Type B pancreatic cell (in vitro differentiated cells): Measurements from ENCODE around the gene HIPK4. TPM values are rescaled to one million over a fixed set of nuclear protein-coding genes. Genes with fewer than 3 reads are reported as not detected.

Experiments
- DNase-seq: peaks from one replicate; pipeline ENCODE4 v3.0.0; 2021; ENCODE audit warnings: mixed read lengths; ENCODE audit not compliant: unreplicated experiment; ENCODE audit errors: extremely low spot score
- H3K27ac Mint-ChIP-seq: 2 replicates; pipeline ENCODE4 v1.8.0; 2021; ENCODE audit warnings: mild to moderate bottlenecking, mixed read lengths
- H3K27me3 Mint-ChIP-seq: 2 replicates; pipeline ENCODE4 v1.8.0; 2021; ENCODE audit warnings: mixed read lengths
- H3K36me3 Mint-ChIP-seq: 2 replicates; pipeline ENCODE4 v1.8.0; 2021; ENCODE audit warnings: mixed read lengths
- H3K4me1 Mint-ChIP-seq: one replicate; pipeline ENCODE4 v1.8.0; 2021; ENCODE audit warnings: mixed read lengths; ENCODE audit not compliant: unreplicated experiment
- H3K4me3 Mint-ChIP-seq: 2 replicates; pipeline ENCODE4 v1.8.0; 2021; ENCODE audit warnings: mild to moderate bottlenecking, mixed read lengths
- H3K9me3 Mint-ChIP-seq: 2 replicates; pipeline ENCODE4 v1.8.0; 2021; ENCODE audit warnings: mixed read lengths
- total RNA-seq: library from RNA; stranded (reverse); gene quantifications from 2 replicates; pipeline ENCODE4 v1.2.1, GENCODE V29; 2021; ENCODE audit warnings: low replicate concordance
- TF ChIP-seq, protein P1 (sequence below): fragments of 200-600 bp; sonication (generic); conservative IDR thresholded peaks from 2 replicates; pipeline ENCODE4 v1.5.0; 2021; ENCODE audit warnings: antibody characterized with exemption, mild to moderate bottlenecking

The HIPK4 gene
- total RNA-seq, 1 donor from 2014 or later = not detected

GRCh38 chr19:40418040-40418439 is 28.1 kb upstream of the HIPK4 start:
- peaks cover 22% of the 10 kb centered on the region for H3K4me1 Mint-ChIP-seq
- TF ChIP-seq, protein P1, sequence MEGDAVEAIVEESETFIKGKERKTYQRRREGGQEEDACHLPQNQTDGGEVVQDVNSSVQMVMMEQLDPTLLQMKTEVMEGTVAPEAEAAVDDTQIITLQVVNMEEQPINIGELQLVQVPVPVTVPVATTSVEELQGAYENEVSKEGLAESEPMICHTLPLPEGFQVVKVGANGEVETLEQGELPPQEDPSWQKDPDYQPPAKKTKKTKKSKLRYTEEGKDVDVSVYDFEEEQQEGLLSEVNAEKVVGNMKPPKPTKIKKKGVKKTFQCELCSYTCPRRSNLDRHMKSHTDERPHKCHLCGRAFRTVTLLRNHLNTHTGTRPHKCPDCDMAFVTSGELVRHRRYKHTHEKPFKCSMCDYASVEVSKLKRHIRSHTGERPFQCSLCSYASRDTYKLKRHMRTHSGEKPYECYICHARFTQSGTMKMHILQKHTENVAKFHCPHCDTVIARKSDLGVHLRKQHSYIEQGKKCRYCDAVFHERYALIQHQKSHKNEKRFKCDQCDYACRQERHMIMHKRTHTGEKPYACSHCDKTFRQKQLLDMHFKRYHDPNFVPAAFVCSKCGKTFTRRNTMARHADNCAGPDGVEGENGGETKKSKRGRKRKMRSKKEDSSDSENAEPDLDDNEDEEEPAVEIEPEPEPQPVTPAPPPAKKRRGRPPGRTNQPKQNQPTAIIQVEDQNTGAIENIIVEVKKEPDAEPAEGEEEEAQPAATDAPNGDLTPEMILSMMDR = no peak
- H3K36me3 Mint-ChIP-seq = no peaks in the 10 kb centered on the region
- H3K9me3 Mint-ChIP-seq = no peaks in the 10 kb centered on the region
- no peaks in the 10 kb centered on the region for H3K27me3 Mint-ChIP-seq
- peak overlapping the region; percentile 19 for H3K27ac Mint-ChIP-seq
- no peak for DNase-seq
- no peak overlapping the region for H3K4me3 Mint-ChIP-seq

- Mint-ChIP-seq H3K27ac (no peak overlapping the region), H3K36me3 (no peaks in the 10 kb centered on the region), H3K9me3 (no peaks in the 10 kb centered on the region), H3K4me1 (peaks cover 22% of the 10 kb centered on the region), H3K27me3 (no peaks in the 10 kb centered on the region), H3K4me3 (no peak overlapping the region)
- TF ChIP-seq, protein P1 = no peak
- DNase-seq = no peak
These were observed 27.6 kb upstream of the HIPK4 start for GRCh38 chr19:40417643-40417981.

DNA sequence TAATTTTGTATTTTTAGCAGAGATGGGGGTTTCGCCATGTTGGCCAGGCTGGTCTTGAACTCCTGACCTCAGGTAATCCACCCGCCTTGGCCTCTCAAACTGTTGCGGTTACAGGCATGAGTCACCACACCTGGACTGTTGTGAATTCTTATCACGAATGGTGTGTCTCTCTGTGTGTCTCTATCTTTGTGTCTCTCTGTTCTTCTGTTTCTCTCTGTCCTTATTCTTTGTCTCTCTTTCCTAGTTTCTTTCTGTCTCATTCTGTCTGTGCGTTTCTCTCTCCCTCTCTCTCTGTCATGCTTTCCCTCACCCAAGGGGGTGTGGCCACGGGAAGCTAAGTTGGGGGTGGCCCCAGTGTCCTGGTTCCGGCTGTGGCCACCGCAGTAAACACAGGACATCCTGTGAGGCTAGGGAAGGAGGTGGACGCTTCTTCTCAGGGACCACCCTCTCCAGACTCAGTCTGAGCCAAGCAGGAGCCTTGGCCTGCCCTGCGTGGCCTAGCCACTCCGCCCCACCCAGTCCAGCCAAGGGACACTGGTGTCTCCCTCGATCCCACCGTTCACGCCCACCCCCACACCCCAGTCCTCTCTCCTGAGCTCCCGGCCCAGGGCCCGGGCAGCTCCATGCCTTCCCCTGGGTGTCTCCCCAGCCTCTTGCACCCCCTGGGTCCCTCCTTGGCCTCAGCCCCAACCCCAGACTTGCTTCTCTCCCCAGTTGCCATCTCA is 27.1 kb upstream of the HIPK4 start:
- Mint-ChIP-seq H3K27ac (peak overlapping the region; percentile 33), H3K4me3 (no peak overlapping the region), H3K9me3 (no peaks in the 10 kb centered on the region), H3K36me3 (no peaks in the 10 kb centered on the region), H3K4me1 (peaks cover 18% of the 10 kb centered on the region), H3K27me3 (no peaks in the 10 kb centered on the region)
- TF ChIP-seq, protein P1 = no peak
- DNase-seq = no peak

GRCh38 chr19:40415768-40416167 is 25.8 kb upstream of the HIPK4 start:
- TF ChIP-seq, protein P1 = no peak
- Mint-ChIP-seq H3K9me3 (no peaks in the 10 kb centered on the region), H3K4me3 (no peak overlapping the region), H3K36me3 (no peaks in the 10 kb centered on the region), H3K4me1 (peaks cover 17% of the 10 kb centered on the region), H3K27ac (peak overlapping the region; percentile 18), H3K27me3 (no peaks in the 10 kb centered on the region)
- DNase-seq = no peak

GRCh38 chr19:40414542-40415535 is 24.9 kb upstream of the HIPK4 start:
- TF ChIP-seq, protein P1 = no peak
- Mint-ChIP-seq H3K27ac (peak overlapping the region; percentile 56), H3K4me3 (peak overlapping the region; percentile 11), H3K4me1 (peaks cover 17% of the 10 kb centered on the region), H3K27me3 (no peaks in the 10 kb centered on the region), H3K9me3 (no peaks in the 10 kb centered on the region), H3K36me3 (no peaks in the 10 kb centered on the region)
- DNase-seq = no peak
